Glutamatergic neuron (in vitro differentiated cells): ENCODE results near the gene LYZL2. TPM values are rescaled to one million over a fixed set of nuclear protein-coding genes. Genes with fewer than 3 reads are reported as not detected.

Source experiments
- DNase-seq: peaks from one replicate; pipeline ENCODE4 v3.0.0; 2022
- H3K27ac Mint-ChIP-seq: one replicate; pipeline ENCODE4 v1.8.0; 2020; ENCODE audit warnings: mild to moderate bottlenecking, mixed read lengths, inconsistent platforms; ENCODE audit not compliant: unreplicated experiment
- H3K27me3 Mint-ChIP-seq: one replicate; pipeline ENCODE4 v1.8.0; 2020; ENCODE audit warnings: mild to moderate bottlenecking, moderate library complexity, mixed read lengths, inconsistent platforms; ENCODE audit not compliant: unreplicated experiment
- H3K36me3 Mint-ChIP-seq: one replicate; pipeline ENCODE4 v1.8.0; 2020; ENCODE audit warnings: mild to moderate bottlenecking, mixed read lengths, inconsistent platforms; ENCODE audit not compliant: unreplicated experiment
- H3K4me1 Mint-ChIP-seq: one replicate; pipeline ENCODE4 v1.8.0; 2020; ENCODE audit warnings: mild to moderate bottlenecking, low read depth, mixed read lengths, inconsistent platforms; ENCODE audit not compliant: unreplicated experiment
- H3K4me3 Mint-ChIP-seq: one replicate; pipeline ENCODE4 v1.8.0; 2020; ENCODE audit warnings: mild to moderate bottlenecking, mixed read lengths, inconsistent platforms; ENCODE audit not compliant: unreplicated experiment
- H3K9me3 Mint-ChIP-seq: one replicate; pipeline ENCODE4 v1.8.0; 2020; ENCODE audit warnings: mild to moderate bottlenecking, moderate library complexity, mixed read lengths, inconsistent platforms; ENCODE audit not compliant: unreplicated experiment
- total RNA-seq: library from RNA; stranded (reverse); fragmentation: NEBNext Ultra II Directional; extraction: Animal tissue kit (Norgen Biotek cat#: 25700); gene quantifications from one replicate; pipeline ENCODE4 v1.2.1, GENCODE V29; 2021; ENCODE audit not compliant: unreplicated experiment
- TF ChIP-seq, protein P1 (sequence below): fragments of 200-600 bp; sonication (generic); IDR thresholded peaks from one replicate; pipeline ENCODE4 v1.5.0; 2021; ENCODE audit not compliant: partially characterized antibody, unreplicated experiment

Gene LYZL2
- total RNA-seq, 1 donor from 2014 or later: not detected

DNA sequence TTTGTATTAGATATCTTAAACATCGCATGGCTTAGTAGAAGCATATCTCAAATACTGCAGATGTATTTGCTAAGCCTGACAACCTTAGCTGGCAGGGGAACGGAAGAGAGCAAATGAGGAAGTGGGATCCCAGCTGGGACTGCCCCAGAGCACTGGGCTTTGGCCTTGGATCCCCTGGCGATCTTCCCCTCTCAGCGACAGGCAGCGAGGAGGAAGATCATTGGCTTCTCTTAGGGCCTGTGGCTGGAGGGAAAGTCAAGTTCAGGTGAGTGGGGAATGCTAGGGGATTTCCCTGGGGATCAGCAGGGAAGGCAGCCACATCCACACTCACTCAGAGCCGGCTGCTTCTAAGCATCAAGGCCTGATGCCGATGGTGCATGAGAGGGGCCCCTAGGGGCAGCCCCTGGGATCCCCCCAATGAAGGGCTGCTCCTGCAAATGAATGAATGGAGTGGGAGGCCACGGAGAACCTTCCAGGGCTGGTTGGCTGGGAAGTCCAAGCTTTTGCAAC lies 42.0 kb downstream of the LYZL2 start:
- Mint-ChIP-seq H3K4me3 (no peak overlapping the region), H3K4me1 (peaks cover 2% of the 10 kb centered on the region), H3K27me3 (no peaks in the 10 kb centered on the region), H3K36me3 (no peaks in the 10 kb centered on the region), H3K27ac (no peak overlapping the region), H3K9me3 (no peaks in the 10 kb centered on the region)
- TF ChIP-seq, protein P1, sequence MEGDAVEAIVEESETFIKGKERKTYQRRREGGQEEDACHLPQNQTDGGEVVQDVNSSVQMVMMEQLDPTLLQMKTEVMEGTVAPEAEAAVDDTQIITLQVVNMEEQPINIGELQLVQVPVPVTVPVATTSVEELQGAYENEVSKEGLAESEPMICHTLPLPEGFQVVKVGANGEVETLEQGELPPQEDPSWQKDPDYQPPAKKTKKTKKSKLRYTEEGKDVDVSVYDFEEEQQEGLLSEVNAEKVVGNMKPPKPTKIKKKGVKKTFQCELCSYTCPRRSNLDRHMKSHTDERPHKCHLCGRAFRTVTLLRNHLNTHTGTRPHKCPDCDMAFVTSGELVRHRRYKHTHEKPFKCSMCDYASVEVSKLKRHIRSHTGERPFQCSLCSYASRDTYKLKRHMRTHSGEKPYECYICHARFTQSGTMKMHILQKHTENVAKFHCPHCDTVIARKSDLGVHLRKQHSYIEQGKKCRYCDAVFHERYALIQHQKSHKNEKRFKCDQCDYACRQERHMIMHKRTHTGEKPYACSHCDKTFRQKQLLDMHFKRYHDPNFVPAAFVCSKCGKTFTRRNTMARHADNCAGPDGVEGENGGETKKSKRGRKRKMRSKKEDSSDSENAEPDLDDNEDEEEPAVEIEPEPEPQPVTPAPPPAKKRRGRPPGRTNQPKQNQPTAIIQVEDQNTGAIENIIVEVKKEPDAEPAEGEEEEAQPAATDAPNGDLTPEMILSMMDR: no peak
- DNase-seq: no peak

DNA sequence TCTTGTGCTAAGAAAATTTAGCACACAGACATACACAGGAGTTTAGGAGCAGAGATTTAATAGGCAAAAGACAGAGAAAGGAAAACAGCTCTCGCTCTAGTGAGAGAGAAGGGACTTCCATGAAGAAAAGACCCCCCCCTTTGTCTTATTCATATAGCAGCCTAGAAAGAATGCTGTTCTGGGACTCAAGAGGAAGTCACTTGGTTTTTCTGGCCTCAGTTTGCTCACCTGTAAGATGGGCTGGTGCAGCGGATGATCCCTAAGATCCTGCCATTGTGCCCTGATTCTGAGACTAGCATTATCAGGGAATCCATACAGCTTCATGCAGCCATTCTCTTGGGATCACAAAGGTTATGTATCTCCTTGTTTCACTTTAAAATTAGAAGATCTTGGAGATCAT lies 42.7 kb downstream of the LYZL2 start:
- no peaks in the 10 kb centered on the region for H3K36me3 Mint-ChIP-seq
- no peaks in the 10 kb centered on the region for H3K9me3 Mint-ChIP-seq
- DNase-seq: no peak
- H3K27ac Mint-ChIP-seq: no peak overlapping the region
- no peaks in the 10 kb centered on the region for H3K27me3 Mint-ChIP-seq
- TF ChIP-seq, protein P1: no peak
- no peak overlapping the region for H3K4me3 Mint-ChIP-seq
- H3K4me1 Mint-ChIP-seq: peaks cover 2% of the 10 kb centered on the region

DNA sequence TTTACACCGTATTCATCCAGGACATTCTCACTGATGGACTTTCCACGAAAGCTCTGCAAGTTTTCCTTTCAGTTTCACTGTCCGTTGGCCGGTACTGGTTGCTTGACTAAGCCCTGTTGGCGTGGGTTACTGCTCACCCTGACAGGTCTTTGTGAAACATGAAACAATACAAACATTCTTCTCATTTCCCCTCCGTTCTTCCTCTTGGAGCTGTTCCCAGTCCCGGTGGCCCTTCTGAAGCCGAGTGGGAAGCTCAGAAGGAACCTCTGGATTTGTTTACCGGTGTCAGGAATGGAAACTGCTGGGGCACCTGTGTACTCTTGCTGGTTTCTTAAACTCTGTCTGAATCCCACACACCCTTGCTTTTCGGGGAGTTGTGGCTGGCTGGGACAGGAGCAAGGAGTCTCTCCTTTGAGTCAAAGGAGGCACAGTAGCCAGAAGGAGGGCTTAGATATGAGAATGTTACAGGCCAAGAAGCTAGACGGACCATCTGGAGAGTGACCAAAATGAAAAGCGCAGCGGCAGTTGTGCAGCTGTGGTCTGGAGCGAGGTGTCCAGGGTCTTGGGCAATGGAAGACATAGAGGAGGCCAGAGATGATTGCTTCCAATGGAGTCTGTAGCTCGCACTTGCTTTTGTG lies 45.7 kb downstream of the LYZL2 start:
- Mint-ChIP-seq H3K4me3 (no peak overlapping the region), H3K36me3 (no peaks in the 10 kb centered on the region), H3K27me3 (no peaks in the 10 kb centered on the region), H3K9me3 (no peaks in the 10 kb centered on the region), H3K4me1 (peaks cover 6% of the 10 kb centered on the region), H3K27ac (no peak overlapping the region)
- TF ChIP-seq, protein P1: no peak
- DNase-seq: no peak

- TF ChIP-seq, protein P1: peak; percentile 85
- Mint-ChIP-seq H3K36me3 (no peaks in the 10 kb centered on the region), H3K4me3 (no peak overlapping the region), H3K4me1 (peaks cover 4% of the 10 kb centered on the region), H3K9me3 (no peaks in the 10 kb centered on the region), H3K27me3 (no peaks in the 10 kb centered on the region), H3K27ac (no peak overlapping the region)
- peak; percentile 25 for DNase-seq
Measured at GRCh38 chr10:30581779-30582380, 47.7 kb downstream of the LYZL2 start.

GRCh38 chr10:30580676-30581075 lies 48.9 kb downstream of the LYZL2 start:
- Mint-ChIP-seq H3K4me3 (no peak overlapping the region), H3K27me3 (no peaks in the 10 kb centered on the region), H3K9me3 (no peaks in the 10 kb centered on the region), H3K27ac (no peak overlapping the region), H3K4me1 (peaks cover 4% of the 10 kb centered on the region), H3K36me3 (no peaks in the 10 kb centered on the region)
- no peak for DNase-seq
- TF ChIP-seq, protein P1: no peak
